Transverse colon (tissue), 4 donors: ENCODE results near the gene MRAP. TPM values are rescaled to one million over a fixed set of nuclear protein-coding genes. Genes with fewer than 3 reads are reported as not detected.

Source experiments
- DNase-seq: peaks from one replicate; pipeline ENCODE4 v3.0.0-alpha.2; 2019
- H3K27ac ChIP-seq, 4 donors: fragments of 200-600 bp; sonication (generic); 2 replicates each; pipeline ENCODE4 v1.5.1; 2016 to 2018; ENCODE audit warnings: inconsistent platforms in 4 of 4
- H3K27me3 ChIP-seq: fragments of 200-600 bp; sonication (generic); 2 replicates; pipeline ENCODE4 v1.5.1; 2017; ENCODE audit warnings: inconsistent platforms
- H3K36me3 ChIP-seq, 4 donors: fragments of 200-600 bp; sonication (generic); 2 replicates each; pipeline ENCODE4 v1.5.1; 2017 to 2019; ENCODE audit warnings: inconsistent platforms in 4 of 4
- H3K4me1 ChIP-seq, 4 donors: fragments of 200-600 bp; sonication (generic); 2 replicates each; pipeline ENCODE4 v1.5.1; 2017 to 2020; ENCODE audit warnings: inconsistent platforms in 4 of 4
- H3K4me3 ChIP-seq, 4 donors: fragments of 200-600 bp; sonication (generic); 1 replicate in 1 of 4; 2 replicates in 3 of 4; pipeline versions ENCODE4 v1.5.1 to v1.6.1; 2017 to 2019; ENCODE audit warnings: inconsistent platforms in 4 of 4
- H3K9me3 ChIP-seq, 2 donors: fragments of 200-600 bp; sonication (generic); 2 replicates each; pipeline ENCODE4 v1.5.1; 2017 to 2019; ENCODE audit warnings: inconsistent platforms in 2 of 2
- EP300 ChIP-seq: sonication (generic); formaldehyde crosslinking; IDR thresholded peaks from one replicate; pipeline ENCODE4 v1.6.1; 2017; ENCODE audit warnings: antibody characterized with exemption, low read depth
- POLR2A ChIP-seq: fragments of 450-650 bp; IDR thresholded peaks from one replicate; pipeline ENCODE4 v1.6.1; 2016; ENCODE audit warnings: antibody characterized with exemption, mild to moderate bottlenecking, moderate library complexity
- POLR2AphosphoS5 ChIP-seq, 3 donors: sonication (generic); formaldehyde crosslinking; IDR thresholded peaks; one replicate each; pipeline ENCODE4 v1.6.1; 2016; ENCODE audit warnings: antibody characterized with exemption in 3 of 3
- WGBS, 2 donors: methylation state at CpG; one replicate each; pipeline ENCODE4 v1.1.5; 2018; ENCODE audit warnings: low coverage in 1 of 2; 5-methylcytosine and 5-hydroxymethylcytosine counted together
- in situ Hi-C, 4 donors: fragments of 200-750 bp; cut with MboI; loops; one replicate each; pipeline versions ENCODE4 v1.15.0 to v1.15.1; 2017; ENCODE audit warnings: low sequenced_read_pairs in 3 of 4, low pct_ligation_motif_present in 1 of 4, low pct_unique_long_range_greater_than_20kb in 1 of 4
- intact Hi-C: fragments of 100-400 bp; cut with DNase I; formaldehyde crosslinking; loops from one replicate; pipeline ENCODE4 v1.15.1; 2023; ENCODE audit warnings: low total_unique reads
- total RNA-seq, 4 donors: library from RNA; depleted of rRNA; stranded (reverse); fragments of >200 nt; gene quantifications; one replicate each; pipeline ENCODE4 v1.1.0, GENCODE V29; 2016
- TF ChIP-seq, protein P1 (sequence below), 5 experiments: fragments of 200-600 bp in 3 of 5; fragments of 450-650 bp in 2 of 5; sonication (generic) in 3 of 5; IDR thresholded peaks; 1 replicate in 2 of 5; 2 replicates in 3 of 5; pipeline ENCODE4 v1.5.1; 2016 to 2017; ENCODE audit warnings: antibody characterized with exemption in 5 of 5, inconsistent platforms in 3 of 5, mild to moderate bottlenecking in 2 of 5, moderate library complexity in 1 of 5

Gene MRAP
- total RNA-seq, 4 donors from 2014 or later: not detected

DNA sequence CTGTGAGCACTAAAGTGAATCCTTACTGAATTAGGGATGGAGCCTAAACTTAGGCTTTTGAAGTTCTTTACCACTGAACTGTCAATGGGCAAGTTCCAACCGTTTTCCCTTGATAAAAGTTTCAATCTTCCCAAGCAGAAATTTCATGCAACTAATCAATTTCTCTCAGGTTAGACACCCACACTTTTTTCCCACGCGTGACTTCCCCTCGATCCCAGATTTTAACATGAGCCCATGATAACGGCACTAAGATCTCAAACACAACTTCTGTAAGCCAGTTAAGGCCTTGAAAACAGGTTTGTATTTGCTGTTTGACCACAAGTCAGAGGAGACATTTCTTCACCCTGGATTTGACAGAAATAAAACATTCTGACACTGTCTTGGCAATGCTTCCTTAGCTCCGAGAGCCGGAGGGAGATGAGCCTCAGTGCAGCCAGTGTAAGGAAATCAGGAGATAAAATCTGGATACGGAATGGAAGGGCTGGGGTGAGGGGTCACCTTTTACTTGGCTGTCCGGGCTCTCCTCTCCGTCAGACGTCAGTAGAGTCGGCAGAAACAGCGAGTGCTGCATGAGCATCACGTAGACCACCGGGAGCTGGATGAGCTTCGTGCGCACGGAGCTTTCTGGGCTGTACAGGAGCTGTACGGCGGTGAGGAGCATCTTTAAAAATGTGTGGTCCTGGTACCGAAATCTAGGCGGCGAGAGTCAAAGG is 39.7 kb downstream of the MRAP start:
- Histone ChIP-seq H3K4me1 (no peaks in the 10 kb centered on the region), H3K4me3 (no peak overlapping the region), H3K36me3 (peaks cover 1 to 26% (median 7%) of the 10 kb centered on the region in 4 donors), H3K27ac (no peak overlapping the region), H3K9me3 (no peaks in the 10 kb centered on the region), H3K27me3 (no peaks in the 10 kb centered on the region)
- in situ Hi-C loops: no loop called here
- no peak for DNase-seq
- 96% methylated on average over 17 to 23 of the region's 23 CpGs for WGBS, 2 donors
- no peak for TF ChIP-seq POLR2AphosphoS5 (IDR thresholded peaks at IDR 0.05)
- intact Hi-C loops: no loop called here

DNA sequence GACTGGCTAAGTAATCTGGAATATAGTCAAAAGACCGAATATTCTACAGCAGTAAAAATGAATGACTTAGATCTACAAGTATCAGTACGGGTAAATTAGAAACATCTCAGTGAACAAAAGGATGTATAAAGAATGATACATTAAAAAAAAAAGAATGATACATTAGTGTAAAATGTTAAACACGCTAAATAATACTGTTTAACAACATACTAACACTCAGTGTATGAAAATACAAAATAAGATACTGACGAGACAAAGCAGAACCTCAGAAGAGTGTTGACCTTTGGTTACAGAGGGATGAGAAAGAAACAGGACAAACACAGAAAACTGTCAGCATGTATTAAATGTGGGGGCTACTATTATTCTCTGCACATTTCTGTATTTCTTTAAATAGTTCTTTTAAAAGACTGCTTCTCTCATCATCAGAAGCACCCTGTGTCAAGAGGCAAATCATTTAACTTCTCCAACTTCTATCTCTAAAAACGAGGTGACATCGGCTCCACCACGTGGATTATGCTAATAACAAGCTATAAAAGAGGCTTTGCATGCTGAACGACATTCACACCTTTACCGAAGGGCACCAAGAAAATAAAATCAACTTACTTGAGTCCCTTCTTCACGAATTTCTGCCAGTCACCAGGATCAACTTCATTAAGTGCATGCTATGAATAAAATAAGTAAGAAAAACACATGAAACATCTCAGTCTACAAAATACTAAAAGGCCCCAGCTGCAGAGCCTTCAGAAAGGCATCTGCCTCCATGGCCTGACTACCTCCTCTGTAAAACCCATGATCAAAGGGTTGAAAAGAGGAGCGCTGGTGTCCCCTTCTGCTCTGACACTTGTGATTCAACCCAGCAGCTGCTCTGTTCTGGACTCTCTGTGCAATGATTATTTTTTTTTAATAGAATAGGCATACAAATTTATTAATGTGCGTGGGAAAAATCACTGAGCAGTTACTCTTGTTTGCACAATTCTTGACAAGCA is 42.5 kb downstream of the MRAP start:
- Histone ChIP-seq H3K27me3 (no peaks in the 10 kb centered on the region), H3K27ac (no peak overlapping the region), H3K4me1 (no peaks in the 10 kb centered on the region), H3K4me3 (no peak overlapping the region), H3K9me3 (peaks cover 0 to 6% of the 10 kb centered on the region in 2 donors), H3K36me3 (peaks cover 1 to 48% (median 14%) of the 10 kb centered on the region in 4 donors)
- 68 to 74% methylated on average over 11 to 12 of the region's 12 CpGs for WGBS, 2 donors
- no peak for DNase-seq
- no peak for TF ChIP-seq POLR2A
- no peak for TF ChIP-seq EP300
- no peak for TF ChIP-seq POLR2AphosphoS5 (IDR thresholded peaks at IDR 0.05)
- TF ChIP-seq, protein P1, sequence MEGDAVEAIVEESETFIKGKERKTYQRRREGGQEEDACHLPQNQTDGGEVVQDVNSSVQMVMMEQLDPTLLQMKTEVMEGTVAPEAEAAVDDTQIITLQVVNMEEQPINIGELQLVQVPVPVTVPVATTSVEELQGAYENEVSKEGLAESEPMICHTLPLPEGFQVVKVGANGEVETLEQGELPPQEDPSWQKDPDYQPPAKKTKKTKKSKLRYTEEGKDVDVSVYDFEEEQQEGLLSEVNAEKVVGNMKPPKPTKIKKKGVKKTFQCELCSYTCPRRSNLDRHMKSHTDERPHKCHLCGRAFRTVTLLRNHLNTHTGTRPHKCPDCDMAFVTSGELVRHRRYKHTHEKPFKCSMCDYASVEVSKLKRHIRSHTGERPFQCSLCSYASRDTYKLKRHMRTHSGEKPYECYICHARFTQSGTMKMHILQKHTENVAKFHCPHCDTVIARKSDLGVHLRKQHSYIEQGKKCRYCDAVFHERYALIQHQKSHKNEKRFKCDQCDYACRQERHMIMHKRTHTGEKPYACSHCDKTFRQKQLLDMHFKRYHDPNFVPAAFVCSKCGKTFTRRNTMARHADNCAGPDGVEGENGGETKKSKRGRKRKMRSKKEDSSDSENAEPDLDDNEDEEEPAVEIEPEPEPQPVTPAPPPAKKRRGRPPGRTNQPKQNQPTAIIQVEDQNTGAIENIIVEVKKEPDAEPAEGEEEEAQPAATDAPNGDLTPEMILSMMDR (IDR thresholded peaks at IDR 0.05): no peak
- intact Hi-C loops (no loop called here), in situ Hi-C loops (no loop called here)

DNA sequence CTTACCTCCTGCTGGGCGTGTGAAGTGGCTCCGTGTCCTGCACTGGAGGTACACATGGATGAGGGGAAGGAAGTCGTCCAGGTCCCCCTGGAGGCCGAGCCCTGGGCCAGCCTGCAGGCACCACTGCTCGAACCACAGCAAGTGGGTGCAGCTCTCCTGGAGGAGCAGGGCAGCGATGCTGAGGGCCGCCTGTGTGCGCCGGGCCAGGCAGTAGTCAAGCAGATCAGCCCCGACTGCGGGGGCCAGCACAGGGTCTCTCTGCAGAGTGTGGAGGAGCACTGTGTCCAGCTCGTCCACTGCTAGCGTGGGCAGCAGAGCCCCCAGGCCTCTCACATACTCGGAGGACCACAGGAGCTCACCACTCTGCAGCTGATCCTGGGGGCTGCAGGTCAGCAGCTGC is 48.3 kb downstream of the MRAP start:
- no peak for DNase-seq
- Histone ChIP-seq H3K4me1 (no peaks in the 10 kb centered on the region), H3K9me3 (peaks cover 0 to 6% of the 10 kb centered on the region in 2 donors), H3K36me3 (peaks cover 0 to 63% (median 17%) of the 10 kb centered on the region in 4 donors), H3K27me3 (no peaks in the 10 kb centered on the region), H3K27ac (no peak overlapping the region), H3K4me3 (no peak overlapping the region)
- WGBS, 2 donors: 97% methylated on average over 14 of the region's 14 CpGs; no CpG with 5 or more reads in 1 of the 2 donors
- intact Hi-C loops (no loop called here), in situ Hi-C loops (no loop called here)
- TF ChIP-seq POLR2AphosphoS5 (IDR thresholded peaks at IDR 0.05) (no peak), EP300 (no peak), POLR2A (no peak)
- TF ChIP-seq, protein P1 (IDR thresholded peaks at IDR 0.05): no peak

DNA sequence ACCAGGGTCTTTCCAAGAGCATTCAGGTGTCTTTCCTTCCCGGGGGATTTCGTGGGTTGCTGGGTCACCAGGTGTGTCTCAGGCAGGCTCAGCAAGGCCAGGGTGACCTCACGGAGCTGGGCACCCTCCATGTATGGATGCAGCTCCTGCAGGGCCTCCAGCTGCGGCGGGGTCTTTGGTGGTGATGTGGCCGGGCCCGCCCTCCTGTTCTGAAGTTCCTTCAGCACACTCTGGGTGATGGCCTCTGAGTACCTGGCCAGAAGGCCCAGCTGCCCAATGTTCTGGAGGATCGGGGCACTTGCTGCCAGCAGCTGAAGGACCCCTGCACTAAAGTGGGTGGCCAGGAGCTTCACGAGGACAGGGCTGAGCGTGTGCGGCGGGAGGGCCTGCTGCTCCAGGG is 48.7 kb downstream of the MRAP start:
- peaks cover 0 to 66% (median 18%) of the 10 kb centered on the region in 4 donors for H3K36me3 ChIP-seq
- no peak overlapping the region for H3K27ac ChIP-seq
- TF ChIP-seq POLR2A (no peak), POLR2AphosphoS5 (IDR thresholded peaks at IDR 0.05) (no peak)
- in situ Hi-C loops: no loop called here
- H3K4me3 ChIP-seq: no peak overlapping the region
- intact Hi-C loops: no loop called here
- no peak for DNase-seq
- H3K27me3 ChIP-seq: no peaks in the 10 kb centered on the region
- 97% methylated on average over 8 of the region's 12 CpGs; no CpG with 5 or more reads in 1 of the 2 donors for WGBS, 2 donors
- no peaks in the 10 kb centered on the region for H3K4me1 ChIP-seq
- H3K9me3 ChIP-seq: peaks cover 0 to 6% of the 10 kb centered on the region in 2 donors

DNA sequence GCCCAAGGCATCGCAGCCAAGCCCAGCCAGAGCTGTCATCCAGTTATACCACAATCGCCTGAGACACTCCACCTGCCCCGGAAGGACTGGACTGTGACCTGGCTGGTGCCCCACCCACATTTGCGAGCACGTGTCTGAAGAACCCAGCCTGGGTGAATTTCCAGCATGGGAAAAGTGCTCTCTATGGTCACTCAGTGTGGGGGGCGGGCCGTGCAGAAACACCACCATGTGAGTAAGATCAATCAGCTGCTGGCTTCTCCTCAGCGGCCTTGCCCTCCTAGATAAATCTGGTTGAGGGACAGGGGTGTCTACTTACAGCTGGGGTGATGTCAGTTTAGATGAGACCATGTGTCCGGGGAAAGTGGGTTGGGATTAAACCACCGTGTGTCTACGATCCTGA is 49.3 kb downstream of the MRAP start:
- 73 to 93% methylated on average over 3 to 11 of the region's 11 CpGs for WGBS, 2 donors
- peaks cover 0 to 72% (median 19%) of the 10 kb centered on the region in 4 donors for H3K36me3 ChIP-seq
- TF ChIP-seq, protein P1 (IDR thresholded peaks at IDR 0.05): no peak
- TF ChIP-seq POLR2A (no peak), POLR2AphosphoS5 (IDR thresholded peaks at IDR 0.05) (no peak), EP300 (no peak)
- no peak overlapping the region for H3K4me3 ChIP-seq
- intact Hi-C loops (no loop called here), in situ Hi-C loops (no loop called here)
- DNase-seq: peak; percentile 25
- H3K9me3 ChIP-seq: peaks cover 0 to 6% of the 10 kb centered on the region in 2 donors
- H3K27me3 ChIP-seq: no peaks in the 10 kb centered on the region
- H3K4me1 ChIP-seq: no peaks in the 10 kb centered on the region
- H3K27ac ChIP-seq: no peak overlapping the region
